Kasumi-1 (cell line): ENCODE data around the gene LRRC45.
A peak's percentile ranks its signal among the peaks of the same experiment; 100 is the strongest.

Experiments
- DNase-seq, 2 experiments: peaks; one replicate each; lab custom pipeline; 2025; lab: John Stamatoyannopoulos, UW

Gene LRRC45

DNA sequence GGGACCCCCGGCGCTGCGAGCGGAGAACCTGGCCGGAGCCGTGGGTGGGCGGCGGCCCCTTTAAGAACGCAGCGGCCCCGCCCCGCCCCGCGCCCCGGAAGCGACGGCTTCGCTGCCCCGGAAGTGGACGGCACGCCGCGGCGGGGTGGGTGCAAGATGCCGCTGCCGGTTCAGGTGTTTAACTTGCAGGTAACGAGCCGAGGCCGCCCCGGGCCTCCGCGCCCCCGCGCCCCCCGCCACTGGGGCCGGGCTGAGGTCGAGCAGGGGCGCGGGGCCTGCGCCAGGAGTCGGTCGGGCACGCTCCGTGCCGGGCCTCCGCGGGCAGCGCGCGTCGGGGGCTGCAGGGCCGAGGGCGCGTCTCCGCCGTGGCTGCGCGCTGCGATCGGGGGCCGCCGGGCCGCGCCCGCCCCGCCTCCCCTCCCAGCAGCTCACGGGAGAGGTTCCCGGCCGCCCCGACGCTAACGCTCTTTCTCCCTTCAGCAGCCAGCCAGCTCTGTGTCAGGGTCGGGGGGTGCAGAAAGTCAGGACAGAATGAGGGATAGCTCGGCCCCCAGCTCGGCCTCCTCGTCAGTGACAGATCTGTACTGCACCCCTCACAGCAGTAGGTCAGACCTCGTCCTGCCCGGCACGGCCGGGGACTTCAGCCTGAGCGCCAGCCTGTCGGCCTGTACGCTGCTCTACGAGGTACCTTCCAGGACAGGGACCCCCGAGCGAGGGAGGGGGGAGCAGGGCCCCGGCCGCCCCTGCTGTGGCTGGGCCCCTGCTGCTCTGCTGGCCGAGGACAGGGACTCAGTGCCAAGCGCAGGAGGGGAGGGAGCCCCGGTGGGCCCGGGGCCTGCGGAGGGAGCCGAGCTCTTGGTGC is 28.9 kb downstream of the LRRC45 start, which contains the start of the genes GPS1 and RFNG:
TSS of gene GPS1 (plus strand) at position 123 of the 862 bp plus-strand sequence. CDS start at position 157, 34 bp downstream.
TSS of gene RFNG (minus strand) at position 36 of the 862 bp plus-strand sequence. CDS start 45 bp downstream, outside the sequence.
- peak; percentile 66 to 68 for DNase-seq

DNA sequence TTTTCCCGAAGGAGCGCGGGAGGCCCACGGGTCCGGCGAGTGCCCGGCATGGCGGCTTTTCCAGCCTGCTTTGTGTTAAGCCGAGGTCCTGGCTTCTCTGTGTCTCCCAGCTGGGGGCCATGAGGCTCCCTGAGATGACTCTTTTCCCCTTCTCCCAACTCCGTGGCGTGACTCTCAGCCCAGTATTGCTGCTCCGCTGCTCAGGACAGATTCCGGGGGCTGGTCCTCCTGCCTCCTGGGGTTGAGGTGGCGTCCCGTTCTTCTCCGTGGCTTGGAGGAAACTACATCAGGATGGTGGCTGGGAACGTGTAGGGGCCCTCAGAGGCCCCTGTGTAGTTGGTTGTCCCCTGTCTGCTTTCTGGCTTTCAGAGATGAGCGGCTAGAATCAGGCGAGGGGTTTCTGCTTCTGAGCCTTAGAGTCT is 29.5 kb downstream of the LRRC45 start:
- DNase-seq: no peak

DNA sequence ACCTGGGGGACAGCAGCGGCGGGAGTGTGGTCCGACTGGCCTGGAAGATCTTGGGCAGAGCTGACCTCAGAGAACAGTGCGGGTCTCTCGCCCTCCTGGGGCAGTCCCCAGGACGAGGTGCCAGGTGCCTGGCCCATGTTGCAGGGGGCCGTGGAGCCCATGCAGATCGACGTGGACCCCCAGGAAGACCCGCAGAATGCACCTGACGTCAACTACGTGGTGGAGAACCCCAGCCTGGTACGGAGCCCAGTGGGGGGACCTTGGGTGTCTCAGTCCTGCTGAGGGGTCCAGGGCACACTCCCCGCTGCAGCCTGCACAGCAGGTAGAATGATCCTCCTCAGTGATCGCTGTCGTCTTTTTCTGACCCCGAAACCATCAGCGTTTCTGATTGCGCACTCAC is 30.0 kb downstream of the LRRC45 start:
- no peak for DNase-seq

DNA sequence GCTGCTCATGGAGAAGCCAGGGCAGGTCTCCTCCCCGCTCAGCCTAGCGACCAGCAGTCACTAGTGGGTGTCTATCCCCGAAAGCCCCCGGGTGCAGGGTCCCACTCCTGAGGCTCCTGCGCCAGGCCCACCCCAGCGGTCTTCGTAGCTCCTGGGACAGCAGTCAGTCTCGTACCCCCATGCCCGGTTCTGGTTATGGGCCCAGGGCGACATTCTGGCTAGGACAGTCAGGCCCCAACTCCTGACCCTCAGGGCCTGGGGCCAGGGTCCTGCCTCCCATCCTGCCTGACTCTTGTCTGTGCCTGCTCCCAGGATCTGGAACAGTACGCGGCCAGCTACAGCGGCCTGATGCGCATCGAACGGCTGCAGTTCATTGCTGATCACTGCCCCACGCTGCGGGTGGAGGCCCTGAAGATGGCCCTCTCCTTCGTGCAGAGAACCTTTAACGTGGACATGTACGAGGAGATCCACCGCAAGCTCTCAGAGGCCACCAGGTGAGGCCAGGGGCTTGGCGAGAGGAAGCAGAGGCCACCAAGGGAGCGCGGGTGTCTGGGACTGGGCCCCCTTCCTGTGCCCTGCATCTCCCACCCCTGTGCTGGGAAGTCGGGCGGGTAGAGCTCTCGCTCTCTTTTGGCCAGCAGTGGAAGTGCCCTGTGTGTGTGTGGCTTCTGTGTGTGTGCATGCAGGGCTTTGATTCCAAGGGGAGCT is 30.6 kb downstream of the LRRC45 start:
- no peak for DNase-seq

DNA sequence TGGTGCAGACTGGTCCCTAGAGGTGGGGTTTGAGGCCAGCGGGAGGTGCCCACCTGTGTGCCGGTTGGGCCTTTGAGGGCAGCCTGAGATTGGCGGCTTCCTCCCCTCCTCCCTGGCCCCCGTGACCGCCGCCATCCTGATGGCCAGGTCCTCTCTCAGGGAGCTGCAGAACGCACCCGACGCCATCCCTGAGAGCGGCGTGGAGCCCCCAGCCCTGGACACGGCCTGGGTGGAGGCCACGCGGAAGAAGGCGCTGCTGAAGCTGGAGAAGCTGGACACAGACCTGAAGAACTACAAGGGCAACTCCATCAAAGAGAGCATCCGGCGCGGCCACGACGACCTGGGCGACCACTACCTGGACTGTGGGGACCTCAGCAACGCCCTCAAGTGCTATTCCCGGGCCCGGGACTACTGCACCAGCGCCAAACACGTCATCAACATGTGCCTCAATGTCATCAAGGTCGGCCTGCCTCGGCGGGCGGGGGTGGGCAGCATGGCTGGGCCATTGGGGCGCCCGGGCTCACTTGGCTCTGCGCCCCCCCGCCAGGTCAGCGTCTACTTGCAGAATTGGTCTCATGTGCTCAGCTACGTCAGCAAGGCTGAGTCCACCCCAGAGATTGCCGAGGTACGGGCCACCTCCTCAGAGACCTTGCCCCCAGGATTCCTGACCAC is 31.4 kb downstream of the LRRC45 start:
- DNase-seq: no peak

DNA sequence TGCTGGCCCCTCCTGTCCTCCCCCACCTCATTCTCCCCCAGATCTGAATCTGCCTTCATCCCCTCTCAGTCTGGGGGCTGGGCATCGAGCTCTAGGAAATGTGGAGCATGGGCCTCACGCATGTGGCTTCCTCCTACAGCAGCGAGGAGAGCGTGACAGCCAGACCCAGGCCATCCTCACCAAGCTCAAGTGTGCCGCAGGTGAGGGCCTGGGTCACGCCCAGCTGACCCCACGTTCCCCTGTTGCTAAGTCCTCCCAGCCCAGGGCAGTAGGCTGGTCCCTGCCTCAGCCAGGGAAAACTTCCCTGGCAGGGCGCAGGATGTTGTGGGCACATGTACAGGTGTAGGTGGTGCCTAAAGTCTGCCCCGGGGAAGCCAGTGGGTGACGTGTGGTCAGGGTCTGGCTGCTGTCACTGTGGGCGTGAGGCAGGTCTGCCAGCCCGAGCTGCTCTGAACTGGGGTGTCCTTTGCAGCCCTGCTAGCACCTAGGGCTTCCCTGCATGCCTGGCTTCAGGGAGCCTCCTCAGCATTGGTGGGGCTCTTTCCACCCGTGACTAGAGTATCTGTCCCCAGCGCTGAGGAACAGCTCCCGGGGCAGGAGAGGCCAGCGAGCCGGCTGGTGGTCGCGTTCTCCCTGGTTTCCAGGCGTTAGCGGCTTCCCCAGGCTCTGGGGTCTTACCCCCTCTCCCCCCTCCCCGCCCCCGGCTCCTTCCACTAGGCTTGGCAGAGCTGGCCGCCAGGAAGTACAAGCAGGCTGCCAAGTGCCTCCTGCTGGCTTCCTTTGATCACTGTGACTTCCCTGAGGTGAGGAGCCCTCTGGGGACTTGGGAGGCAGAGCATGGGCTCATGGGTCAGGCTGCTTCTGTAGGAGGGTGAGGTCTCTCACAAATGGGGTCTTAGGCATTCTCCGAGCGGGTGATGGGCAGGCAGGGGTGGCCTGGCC is 32.2 kb downstream of the LRRC45 start:
- DNase-seq: peak in 1 of 2 experiments; percentile 22

DNA sequence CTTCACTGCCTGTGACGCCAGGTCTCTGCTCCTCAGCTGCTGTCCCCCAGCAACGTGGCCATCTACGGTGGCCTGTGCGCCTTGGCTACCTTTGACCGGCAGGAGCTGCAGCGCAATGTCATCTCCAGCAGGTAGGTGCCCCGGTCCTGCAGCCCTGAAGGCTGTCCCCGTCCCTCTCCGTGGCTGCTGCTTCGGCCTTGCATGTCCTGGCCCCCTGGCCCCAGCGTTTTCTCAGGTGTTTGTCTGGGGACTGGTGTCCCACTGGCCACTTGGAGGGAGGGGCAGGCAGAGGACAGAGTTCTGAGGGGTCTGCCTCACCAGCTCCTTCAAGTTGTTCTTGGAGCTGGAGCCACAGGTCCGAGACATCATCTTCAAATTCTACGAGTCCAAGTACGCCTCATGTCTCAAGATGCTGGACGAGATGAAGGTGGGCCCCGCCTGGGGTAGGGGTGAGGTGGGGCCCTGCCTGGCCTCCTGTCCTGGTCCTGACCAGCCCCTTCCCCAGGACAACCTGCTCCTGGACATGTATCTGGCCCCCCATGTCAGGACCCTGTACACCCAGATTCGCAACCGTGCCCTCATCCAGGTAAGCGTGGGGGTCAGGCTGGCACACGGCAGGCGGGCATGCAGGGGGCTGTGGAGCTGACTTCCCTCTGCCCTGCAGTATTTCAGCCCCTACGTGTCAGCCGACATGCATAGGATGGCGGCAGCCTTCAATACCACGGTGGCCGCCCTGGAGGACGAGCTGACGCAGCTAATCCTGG is 33.0 kb downstream of the LRRC45 start:
- DNase-seq: no peak

DNA sequence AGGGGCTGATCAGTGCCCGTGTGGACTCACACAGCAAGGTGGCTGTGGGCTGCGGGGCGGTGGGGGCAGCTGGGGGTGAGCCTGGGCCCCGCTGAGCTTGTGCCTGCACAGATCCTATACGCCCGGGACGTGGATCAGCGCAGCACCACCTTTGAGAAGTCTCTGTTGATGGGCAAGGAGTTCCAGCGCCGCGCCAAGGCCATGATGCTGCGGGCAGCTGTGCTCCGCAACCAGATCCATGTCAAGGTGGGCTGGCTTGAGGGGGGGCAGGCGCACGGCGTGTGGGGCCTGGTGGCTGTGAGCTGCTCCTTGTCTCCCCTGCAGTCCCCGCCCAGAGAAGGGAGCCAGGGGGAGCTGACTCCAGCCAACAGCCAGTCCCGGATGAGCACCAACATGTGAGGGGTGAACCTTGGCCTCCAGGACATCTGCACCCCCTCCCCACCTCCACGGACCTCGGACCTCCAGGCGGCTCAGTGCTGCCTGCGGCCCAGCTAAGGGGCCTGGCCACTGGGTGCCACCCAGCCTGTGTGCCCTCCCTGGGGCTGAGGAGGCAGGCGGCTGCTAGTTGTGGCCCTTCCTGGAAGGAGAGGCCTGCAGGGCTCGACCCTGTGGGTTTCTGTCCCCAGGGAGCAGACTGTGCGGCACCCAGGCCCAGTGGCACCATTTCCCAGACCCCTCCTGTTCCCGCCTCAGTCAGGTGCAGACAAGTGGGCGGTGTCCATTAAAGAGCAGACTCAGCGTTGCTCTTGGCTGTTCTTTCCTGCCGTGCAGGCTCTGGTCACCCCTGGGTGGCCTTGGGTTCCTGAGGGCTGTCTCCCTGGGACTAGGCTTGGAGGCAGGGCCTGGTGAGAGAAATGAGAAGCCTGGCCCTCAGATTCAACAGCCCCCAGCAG is 33.9 kb downstream of the LRRC45 start:
- no peak for DNase-seq

DNA sequence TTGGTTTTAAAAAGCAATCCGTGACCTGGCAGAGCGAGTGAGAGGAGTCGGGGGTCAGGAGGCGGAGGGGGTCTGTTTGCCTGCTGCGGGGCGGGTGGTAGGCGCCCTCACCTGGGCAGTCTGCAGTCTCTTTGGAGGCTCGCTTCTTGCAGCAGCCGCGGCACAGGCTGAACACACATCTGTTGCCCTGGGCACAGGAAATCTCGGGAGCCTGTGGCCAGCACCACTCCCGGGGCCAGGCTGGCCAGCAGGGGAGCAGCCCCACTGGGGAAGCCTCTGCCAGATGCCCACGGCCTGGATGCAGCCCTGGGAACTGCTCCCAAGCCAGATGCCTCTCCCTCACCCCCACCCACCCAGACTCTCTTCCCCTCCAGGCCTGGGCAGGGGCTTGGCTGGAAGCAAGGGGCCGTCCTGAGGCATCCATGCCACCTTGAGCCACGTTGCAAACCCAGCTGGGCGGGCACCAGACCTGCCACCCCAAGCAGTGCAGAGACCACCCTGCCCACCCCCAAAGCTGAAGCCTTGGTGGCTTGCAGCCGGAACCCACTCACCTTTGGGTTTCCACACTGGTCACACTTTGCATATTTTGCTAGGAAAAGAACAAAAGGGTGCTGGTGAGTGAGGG is 35.2 kb downstream of the LRRC45 start:
- DNase-seq: no peak

DNA sequence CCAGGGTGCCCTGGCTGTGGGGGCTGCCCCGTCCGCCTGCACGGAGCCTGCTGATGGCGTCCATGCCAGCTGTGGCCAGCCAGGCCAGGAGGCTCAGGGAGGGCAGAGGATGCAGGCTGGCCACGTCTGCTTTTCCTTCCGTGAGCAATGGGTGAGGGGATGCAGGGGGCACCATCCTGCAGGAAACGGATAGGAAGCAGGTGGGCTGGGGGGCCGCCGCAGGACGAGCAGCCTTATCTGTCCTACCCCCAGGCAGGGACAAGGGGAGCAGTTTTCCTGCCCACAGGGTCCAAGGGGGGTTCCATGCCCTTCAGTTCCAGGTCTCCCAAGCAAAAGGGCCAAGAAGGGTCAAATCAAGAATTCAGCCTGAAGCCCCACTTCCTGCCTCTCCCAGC is 35.7 kb downstream of the LRRC45 start:
- DNase-seq: no peak

DNA sequence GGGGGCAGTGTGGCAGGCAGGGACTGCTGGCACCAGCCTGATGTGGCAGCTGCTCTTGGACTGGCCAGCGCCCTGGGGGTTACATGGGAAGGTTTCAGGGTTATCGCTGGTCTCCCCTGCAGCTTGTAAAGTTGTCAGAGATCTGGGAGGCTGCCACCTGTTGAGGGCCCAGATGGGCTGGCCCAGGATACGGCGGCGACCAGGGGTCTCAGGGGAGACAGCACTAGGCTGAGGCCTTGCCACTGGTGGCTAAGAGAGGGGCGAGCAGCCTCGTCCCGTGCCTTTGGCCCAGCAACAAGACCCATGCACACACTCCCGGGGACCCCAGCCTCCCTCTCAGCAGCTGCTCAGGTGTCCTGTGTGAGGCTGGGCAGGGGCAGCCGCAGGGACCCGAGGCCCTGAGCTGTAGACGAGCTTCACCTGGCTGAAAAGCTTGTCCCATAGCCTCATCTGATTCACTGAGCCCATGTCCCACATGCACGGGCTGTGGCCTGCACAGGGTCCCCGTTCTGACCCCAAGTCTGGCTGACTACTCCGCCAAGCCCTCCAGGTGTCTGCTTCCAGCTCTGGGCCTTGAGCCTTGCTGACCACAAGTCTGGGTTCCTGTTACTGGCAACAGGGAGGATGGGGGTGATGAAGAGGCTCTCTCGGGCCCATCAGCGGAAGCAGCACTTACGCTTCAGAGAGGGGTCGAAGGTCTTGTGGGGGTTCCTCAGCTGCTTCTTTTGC is 36.3 kb downstream of the LRRC45 start:
- DNase-seq: no peak

DNA sequence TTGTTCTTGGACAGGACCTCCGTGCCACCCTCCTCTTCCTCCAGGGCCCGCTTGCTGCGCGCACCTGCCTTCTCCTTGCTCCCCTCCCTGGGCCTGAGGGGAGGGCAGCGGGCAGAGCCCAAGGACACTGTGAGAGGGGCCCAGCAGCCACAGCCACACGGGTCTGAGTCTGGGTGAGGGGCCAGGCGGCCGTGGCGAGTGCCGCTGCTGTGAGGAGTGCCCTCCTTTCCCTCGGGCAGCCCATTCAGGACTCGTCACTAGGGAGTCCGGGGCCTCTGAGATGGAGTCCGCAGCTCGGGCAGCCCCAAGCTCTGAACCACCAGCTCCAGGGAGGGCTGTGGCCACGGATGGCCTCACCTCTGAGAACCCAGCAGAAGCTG is 36.9 kb downstream of the LRRC45 start:
- DNase-seq: no peak

DNA sequence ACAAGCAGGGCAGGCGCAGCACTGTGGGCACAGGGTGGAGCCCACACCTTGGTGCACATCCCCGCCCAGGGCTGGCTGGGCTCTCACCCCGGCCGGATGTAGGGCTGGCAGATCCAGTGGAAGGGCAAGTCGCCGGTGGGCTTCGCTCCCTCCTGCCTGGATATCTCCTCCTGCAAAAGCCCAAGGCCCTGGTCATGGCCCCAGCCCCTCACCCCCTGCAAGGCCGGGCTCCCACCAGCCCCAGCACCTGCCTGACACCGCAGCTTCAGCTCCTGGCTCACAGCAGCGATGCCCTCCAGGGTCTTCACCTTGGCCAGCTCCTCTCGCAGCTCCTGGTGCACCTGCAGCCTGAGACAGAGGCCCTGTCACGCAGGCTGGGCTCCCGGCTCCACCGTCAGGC is 37.5 kb downstream of the LRRC45 start:
- no peak for DNase-seq

DNA sequence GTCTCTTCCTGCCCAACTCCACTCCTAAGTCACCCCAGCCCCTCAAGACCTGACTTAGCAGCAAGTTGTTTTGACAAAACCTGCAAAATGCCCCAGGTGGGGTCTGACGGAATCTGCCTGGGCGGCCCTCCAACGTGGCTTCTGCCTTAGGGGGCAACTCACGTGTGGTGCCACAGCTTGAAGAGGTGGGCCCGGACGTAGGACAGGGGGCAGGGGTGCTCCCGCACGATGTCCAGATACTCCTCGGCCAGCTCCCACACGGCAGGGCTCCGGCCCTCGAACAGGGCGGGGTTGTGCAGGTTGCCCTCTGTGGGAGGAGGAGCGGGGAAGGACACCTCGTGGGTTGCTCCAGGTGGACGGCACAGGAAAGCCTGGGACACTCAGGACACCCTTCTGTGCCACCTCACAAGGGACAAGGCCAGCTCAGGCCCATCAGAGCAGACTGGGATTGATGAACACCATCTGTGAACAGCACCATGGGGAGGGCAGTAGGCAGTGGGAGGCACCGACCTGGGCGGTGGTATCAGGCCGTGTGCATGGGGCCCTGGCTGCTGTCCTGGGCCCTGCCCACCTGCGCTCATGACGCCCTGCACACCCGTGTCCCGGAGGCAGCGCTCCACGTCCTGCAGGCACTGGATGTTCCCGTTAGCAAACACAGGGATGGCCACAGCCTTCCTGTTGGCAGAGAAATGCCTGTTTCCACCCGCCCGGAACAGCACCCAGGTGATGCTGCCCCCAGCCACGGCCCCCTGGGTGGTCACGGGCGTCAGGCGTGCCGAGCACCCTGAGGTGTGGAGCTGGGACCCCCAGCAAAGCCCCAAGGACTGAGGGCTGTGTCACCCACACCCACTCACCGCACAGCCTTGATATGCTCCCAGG is 38.2 kb downstream of the LRRC45 start:
- no peak for DNase-seq

DNA sequence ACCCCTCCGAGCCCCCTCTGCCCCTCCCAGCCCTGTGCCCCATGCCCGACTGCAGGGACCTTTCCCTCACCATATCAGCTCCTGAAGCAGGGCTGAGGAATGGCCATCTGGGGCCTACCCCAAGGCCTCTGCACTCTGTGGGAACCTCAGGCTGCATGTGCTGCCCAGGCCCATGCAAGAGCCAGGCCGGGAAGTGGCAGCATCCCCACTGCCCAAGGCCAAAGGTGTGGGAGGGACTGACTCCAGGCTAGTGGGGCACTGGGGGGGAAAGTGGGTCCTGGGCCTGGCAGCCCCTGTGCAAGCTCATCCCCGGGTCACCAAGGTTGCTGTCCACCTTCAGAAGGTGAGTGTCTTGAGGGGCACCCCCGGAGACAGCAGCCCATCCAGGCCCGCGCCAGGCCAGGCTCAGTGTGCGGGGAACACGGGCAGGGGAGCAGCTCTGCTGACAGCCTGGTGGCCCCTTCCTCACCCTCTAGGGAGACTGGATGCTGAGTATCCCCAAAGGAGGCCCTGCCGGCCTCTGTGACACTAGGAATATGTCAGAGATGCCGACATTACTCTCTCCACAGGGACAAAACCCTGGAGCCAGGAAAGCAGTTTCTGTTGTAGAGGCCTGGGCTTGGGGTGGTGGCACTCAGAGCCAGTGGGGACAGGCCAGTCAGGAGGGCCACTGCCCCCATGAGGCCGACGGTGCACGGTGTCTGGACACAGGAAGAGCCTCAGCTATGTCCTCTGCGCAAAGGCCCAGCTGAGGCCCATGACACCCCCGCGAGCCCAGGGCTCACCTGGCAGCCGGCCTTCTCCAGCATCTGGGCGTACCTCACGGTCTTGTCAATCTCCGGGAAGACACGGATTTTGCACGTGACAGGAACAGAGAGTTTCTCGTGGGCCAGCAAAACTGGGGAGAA is 39.2 kb downstream of the LRRC45 start:
- no peak for DNase-seq

DNA sequence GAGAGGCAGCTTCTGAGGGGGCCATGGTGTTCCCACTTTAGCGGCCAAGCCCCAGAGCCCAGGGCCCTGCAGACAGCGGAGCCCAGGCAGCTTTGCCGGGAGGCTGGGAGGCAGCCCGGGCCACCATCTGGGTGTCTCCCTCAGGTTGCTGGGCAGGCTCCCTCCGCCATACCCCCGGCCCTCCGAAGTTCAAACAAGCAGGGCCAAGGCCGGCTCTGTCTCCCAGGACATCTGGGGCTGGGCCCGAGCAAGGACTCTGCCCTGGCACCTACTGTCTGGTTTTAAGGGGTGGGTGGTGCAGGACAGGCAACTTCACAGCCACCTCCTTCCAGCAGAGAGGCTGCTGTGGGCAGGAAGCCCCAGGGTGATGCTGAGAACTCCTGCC is 39.9 kb downstream of the LRRC45 start:
- no peak for DNase-seq
